ENCODE measurements around the gene TAPBP. TPM values are rescaled to one million over a fixed set of nuclear protein-coding genes. Genes with fewer than 3 reads are reported as not detected.
A peak's percentile ranks its signal among the peaks of the same experiment; 100 is the strongest.

TAPBP gene
- total and polyA plus RNA-seq, 9 of the 15 experiments (the other 6 are each of a cell fraction or from before 2014, with no cell fraction given) = 5.6 to 74.0 (median 22.3) TPM

DNA sequence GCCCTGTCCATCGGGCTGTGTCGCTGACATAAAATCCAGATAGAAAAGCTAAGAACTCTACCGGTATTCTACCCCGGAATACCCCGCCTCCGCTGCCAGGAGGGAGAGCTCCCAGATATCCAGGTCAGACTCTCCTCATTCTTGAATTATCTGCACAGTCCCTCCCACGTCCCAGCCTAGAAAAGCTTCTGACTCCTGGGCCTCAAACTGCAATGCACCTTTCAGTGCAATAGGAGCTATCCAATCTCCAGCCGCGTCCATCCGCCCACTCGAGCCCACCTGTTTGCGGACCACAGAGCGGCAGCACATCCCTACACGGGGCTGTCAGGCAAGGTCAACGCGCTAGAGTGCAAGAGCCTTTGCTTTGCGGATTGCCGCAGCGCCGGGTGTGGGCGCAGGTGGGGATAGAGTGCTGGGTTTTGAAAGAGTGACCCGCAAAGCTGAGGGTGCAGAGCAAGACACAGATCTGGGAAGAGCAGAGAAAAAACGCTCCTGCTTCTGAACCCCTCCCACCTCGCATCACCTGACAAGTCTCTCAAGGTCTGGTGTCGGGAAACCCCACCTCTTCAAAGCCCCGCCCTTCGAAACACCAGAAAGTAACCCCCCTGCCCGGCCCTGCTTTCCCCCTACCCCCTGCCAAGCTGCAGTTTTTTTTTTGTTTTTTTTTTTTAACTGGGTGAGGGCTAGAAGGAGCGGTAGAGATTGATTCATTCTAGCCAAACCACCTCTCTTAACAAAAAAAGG, 1.3 kb downstream of the TAPBP start (continued):
- TF ChIP-seq DIDO1 (tag; IDR thresholded peaks at IDR 0.05; ENCODE audit: low read depth) (no peak), THRAP3 (IDR thresholded peaks at IDR 0.05; ENCODE audit: borderline replicate concordance) (0 out of 2 replicates have a peak, but pooled peaks have one; percentile 30), XRCC3 (IDR thresholded peaks at IDR 0.05) (no peak), DPF2 (IDR thresholded peaks at IDR 0.05) (0 out of 2 replicates have a peak, but pooled peaks have one; percentile 21), CBFA2T3 (IDR thresholded peaks at IDR 0.05) (peak; percentile 25; the same call in 1 of the 2 replicates), HNRNPH1 (optimal IDR thresholded peaks at IDR 0.05; ENCODE audit: low read depth, low read length) (no peak), SNRNP70 (optimal IDR thresholded peaks at IDR 0.05; ENCODE audit: low read depth, low read length) (no peak), CEBPB (tag; IDR thresholded peaks at IDR 0.05) (no peak), EHMT2 (IDR thresholded peaks at IDR 0.05) (no peak), MCM2 (IDR thresholded peaks at IDR 0.05; ENCODE audit: low read depth) (no peak), KLF6 (CRISPR knock-in tag; IDR thresholded peaks at IDR 0.05; ENCODE audit: borderline replicate concordance) (no peak), ATF7 (IDR thresholded peaks at IDR 0.05) (0 out of 2 replicates have a peak, but pooled peaks have one; percentile 20), ELF2 (CRISPR knock-in tag; IDR thresholded peaks at IDR 0.05) (no peak), RUNX1 (IDR thresholded peaks at IDR 0.05; ENCODE audit: low read depth) (no peak), TEAD1 (CRISPR knock-in tag; IDR thresholded peaks at IDR 0.05) (no peak), RBM39 (optimal IDR thresholded peaks at IDR 0.05; ENCODE audit: low read depth, low read length) (no peak), ZNF184 (CRISPR knock-in tag; IDR thresholded peaks at IDR 0.05) (no peak)
- TF ChIP-seq, protein P1, sequence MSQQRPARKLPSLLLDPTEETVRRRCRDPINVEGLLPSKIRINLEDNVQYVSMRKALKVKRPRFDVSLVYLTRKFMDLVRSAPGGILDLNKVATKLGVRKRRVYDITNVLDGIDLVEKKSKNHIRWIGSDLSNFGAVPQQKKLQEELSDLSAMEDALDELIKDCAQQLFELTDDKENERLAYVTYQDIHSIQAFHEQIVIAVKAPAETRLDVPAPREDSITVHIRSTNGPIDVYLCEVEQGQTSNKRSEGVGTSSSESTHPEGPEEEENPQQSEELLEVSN (IDR thresholded peaks at IDR 0.05; ENCODE audit: borderline replicate concordance in 1 of 2, extremely low read depth in 1 of 2, insufficient read depth in 1 of 2, insufficient read length in 1 of 2, low read depth in 1 of 2, low read length in 1 of 2, poor library complexity in 1 of 2, severe bottlenecking in 1 of 2) = no peak
- TF ChIP-seq, protein P2, sequence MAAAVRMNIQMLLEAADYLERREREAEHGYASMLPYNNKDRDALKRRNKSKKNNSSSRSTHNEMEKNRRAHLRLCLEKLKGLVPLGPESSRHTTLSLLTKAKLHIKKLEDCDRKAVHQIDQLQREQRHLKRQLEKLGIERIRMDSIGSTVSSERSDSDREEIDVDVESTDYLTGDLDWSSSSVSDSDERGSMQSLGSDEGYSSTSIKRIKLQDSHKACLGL (CRISPR knock-in tag; IDR thresholded peaks at IDR 0.05; ENCODE audit: borderline replicate concordance, poor library complexity, severe bottlenecking) = no peak
- TF ChIP-seq, protein P3, sequence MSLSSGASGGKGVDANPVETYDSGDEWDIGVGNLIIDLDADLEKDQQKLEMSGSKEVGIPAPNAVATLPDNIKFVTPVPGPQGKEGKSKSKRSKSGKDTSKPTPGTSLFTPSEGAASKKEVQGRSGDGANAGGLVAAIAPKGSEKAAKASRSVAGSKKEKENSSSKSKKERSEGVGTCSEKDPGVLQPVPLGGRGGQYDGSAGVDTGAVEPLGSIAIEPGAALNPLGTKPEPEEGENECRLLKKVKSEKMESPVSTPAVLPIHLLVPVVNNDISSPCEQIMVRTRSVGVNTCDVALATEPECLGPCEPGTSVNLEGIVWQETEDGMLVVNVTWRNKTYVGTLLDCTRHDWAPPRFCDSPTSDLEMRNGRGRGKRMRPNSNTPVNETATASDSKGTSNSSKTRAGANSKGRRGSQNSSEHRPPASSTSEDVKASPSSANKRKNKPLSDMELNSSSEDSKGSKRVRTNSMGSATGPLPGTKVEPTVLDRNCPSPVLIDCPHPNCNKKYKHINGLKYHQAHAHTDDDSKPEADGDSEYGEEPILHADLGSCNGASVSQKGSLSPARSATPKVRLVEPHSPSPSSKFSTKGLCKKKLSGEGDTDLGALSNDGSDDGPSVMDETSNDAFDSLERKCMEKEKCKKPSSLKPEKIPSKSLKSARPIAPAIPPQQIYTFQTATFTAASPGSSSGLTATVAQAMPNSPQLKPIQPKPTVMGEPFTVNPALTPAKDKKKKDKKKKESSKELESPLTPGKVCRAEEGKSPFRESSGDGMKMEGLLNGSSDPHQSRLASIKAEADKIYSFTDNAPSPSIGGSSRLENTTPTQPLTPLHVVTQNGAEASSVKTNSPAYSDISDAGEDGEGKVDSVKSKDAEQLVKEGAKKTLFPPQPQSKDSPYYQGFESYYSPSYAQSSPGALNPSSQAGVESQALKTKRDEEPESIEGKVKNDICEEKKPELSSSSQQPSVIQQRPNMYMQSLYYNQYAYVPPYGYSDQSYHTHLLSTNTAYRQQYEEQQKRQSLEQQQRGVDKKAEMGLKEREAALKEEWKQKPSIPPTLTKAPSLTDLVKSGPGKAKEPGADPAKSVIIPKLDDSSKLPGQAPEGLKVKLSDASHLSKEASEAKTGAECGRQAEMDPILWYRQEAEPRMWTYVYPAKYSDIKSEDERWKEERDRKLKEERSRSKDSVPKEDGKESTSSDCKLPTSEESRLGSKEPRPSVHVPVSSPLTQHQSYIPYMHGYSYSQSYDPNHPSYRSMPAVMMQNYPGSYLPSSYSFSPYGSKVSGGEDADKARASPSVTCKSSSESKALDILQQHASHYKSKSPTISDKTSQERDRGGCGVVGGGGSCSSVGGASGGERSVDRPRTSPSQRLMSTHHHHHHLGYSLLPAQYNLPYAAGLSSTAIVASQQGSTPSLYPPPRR (CRISPR knock-in tag; IDR thresholded peaks at IDR 0.05; ENCODE audit: borderline replicate concordance) = no peak
- TF ChIP-seq, protein P4, sequence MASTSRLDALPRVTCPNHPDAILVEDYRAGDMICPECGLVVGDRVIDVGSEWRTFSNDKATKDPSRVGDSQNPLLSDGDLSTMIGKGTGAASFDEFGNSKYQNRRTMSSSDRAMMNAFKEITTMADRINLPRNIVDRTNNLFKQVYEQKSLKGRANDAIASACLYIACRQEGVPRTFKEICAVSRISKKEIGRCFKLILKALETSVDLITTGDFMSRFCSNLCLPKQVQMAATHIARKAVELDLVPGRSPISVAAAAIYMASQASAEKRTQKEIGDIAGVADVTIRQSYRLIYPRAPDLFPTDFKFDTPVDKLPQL (IDR thresholded peaks at IDR 0.05; ENCODE audit: extremely low read depth, insufficient read length) = no peak

All from K562 (cell line).